SK-N-SH (cell line): Measurements from ENCODE around the gene TMEM167A. TPM values are rescaled to one million over a fixed set of nuclear protein-coding genes. Genes with fewer than 3 reads are reported as not detected.

ENCODE experiments used
- CTCF ChIA-PET: fragments of 300-600, 350-600 bp; formaldehyde crosslinking; extraction: SDS; loops from one replicate; lab custom pipeline; 2021; lab: Yijun Ruan, JAX
- POLR2A ChIA-PET: fragments of 350-600 bp; sonication (Branson Sonifier 250); formaldehyde crosslinking; extraction: SDS; loops from one replicate; lab custom pipeline; 2020; ENCODE audit warnings: antibody characterized with exemption, inconsistent platforms; lab: Yijun Ruan, JAX
- DNase-seq: peaks from one replicate; pipeline ENCODE4 v3.0.0; 2012
- H2AFZ ChIP-seq: fragments of 200-600 bp; sonication (generic); 2 replicates; pipeline ENCODE4 v1.8.1; 2016; ENCODE audit warnings: antibody characterized with exemption, mild to moderate bottlenecking, low read depth
- H3F3A ChIP-seq: fragments of 200-600 bp; sonication (generic); replicated peaks from 2 replicates; pipeline ENCODE3; 2016; ENCODE audit warnings: antibody characterized with exemption, mild to moderate bottlenecking; ENCODE audit not compliant: insufficient read depth
- H3K27ac ChIP-seq, 2 experiments: fragments of 200-500 bp in 1 of 2; fragments of 200-600 bp in 1 of 2; sonication (Bioruptor generic) in 1 of 2; sonication (generic), shearing (Covaris generic) in 1 of 2; 2 replicates each; pipeline versions ENCODE4 v1.5.1 to v1.6.1; 2014 to 2016; ENCODE audit warnings: low read depth in 2 of 2, inconsistent platforms in 1 of 2, low read length in 1 of 2, mild to moderate bottlenecking in 1 of 2, mixed read lengths in 1 of 2
- H3K27me3 ChIP-seq: fragments of 200-600 bp; sonication (generic), shearing (Covaris generic); 2 replicates; pipeline ENCODE4 v1.6.1; 2016; ENCODE audit warnings: mixed run types; ENCODE audit not compliant: insufficient read depth
- H3K36me3 ChIP-seq, 2 experiments: fragments of 200-500 bp in 1 of 2; fragments of 200-600 bp in 1 of 2; sonication (Bioruptor generic) in 1 of 2; sonication (generic) in 1 of 2; replicated peaks in 1 of 2; 2 replicates each; pipeline versions ENCODE3 to v1.5.1; 2014 to 2016; ENCODE audit warnings: low read length in 1 of 2, mild to moderate bottlenecking in 1 of 2; ENCODE audit not compliant: insufficient read depth in 2 of 2, control insufficient read depth in 1 of 2
- H3K4me1 ChIP-seq, 2 experiments: fragments of 200-500 bp in 1 of 2; fragments of 200-600 bp in 1 of 2; sonication (Bioruptor generic) in 1 of 2; sonication (generic), shearing (Covaris generic) in 1 of 2; 2 replicates each; pipeline versions ENCODE4 v1.5.1 to v1.6.1; 2014 to 2016; ENCODE audit warnings: low read depth in 1 of 2, low read length in 1 of 2, mixed run types in 1 of 2; ENCODE audit not compliant: insufficient read depth in 2 of 2, control insufficient read depth in 1 of 2
- H3K4me2 ChIP-seq: fragments of 200-600 bp; sonication (generic), shearing (Covaris generic); 2 replicates; pipeline ENCODE4 v1.6.1; 2017; ENCODE audit warnings: mixed run types
- H3K4me3 ChIP-seq, 2 experiments: fragments of 200-500 bp in 1 of 2; fragments of 200-600 bp in 1 of 2; sonication (Bioruptor generic) in 1 of 2; sonication (generic), shearing (Covaris generic) in 1 of 2; 2 replicates each; pipeline versions ENCODE4 v1.5.1 to v1.8.1; 2014 to 2016; ENCODE audit warnings: low read depth in 2 of 2, inconsistent platforms in 1 of 2, low read length in 1 of 2, mild to moderate bottlenecking in 1 of 2, mixed read lengths in 1 of 2, moderate library complexity in 1 of 2
- H3K79me2 ChIP-seq: fragments of 200-600 bp; sonication (generic); 2 replicates; pipeline ENCODE4 v1.8.1; 2017; ENCODE audit warnings: mild to moderate bottlenecking; ENCODE audit not compliant: insufficient read depth
- H3K9ac ChIP-seq: fragments of 200-600 bp; sonication (generic); 2 replicates; pipeline ENCODE4 v1.6.1; 2017; ENCODE audit warnings: mixed run types
- H3K9me2 ChIP-seq: fragments of 200-600 bp; sonication (generic); 2 replicates; pipeline ENCODE4 v1.6.1; 2017; ENCODE audit warnings: mixed run types
- H3K9me3 ChIP-seq: fragments of 200-600 bp; sonication (generic); 2 replicates; pipeline ENCODE4 v1.6.1; 2017; ENCODE audit warnings: mixed run types, mild to moderate bottlenecking, moderate library complexity
- H4K20me1 ChIP-seq: fragments of 200-600 bp; sonication (generic); 2 replicates; pipeline ENCODE4 v1.6.1; 2017; ENCODE audit warnings: mild to moderate bottlenecking, mixed run types; ENCODE audit not compliant: insufficient read depth
- EP300 ChIP-seq, 2 experiments: IDR thresholded peaks; 2 replicates each; pipeline versions ENCODE4 v1.4.0 to v1.6.1; 2012; ENCODE audit warnings: borderline replicate concordance in 1 of 2, low read depth in 1 of 2, low read length in 1 of 2
- MEF2A ChIP-seq: IDR thresholded peaks from 2 replicates; pipeline ENCODE4 v1.4.0; 2012; ENCODE audit warnings: low read depth, borderline replicate concordance
- MXI1 ChIP-seq: IDR thresholded peaks from 2 replicates; pipeline ENCODE4 v1.6.1; 2012; ENCODE audit warnings: mild to moderate bottlenecking, low read depth, low read length, improper control_type of control experiment
- POLR2AphosphoS5 ChIP-seq: IDR thresholded peaks from 2 replicates; pipeline ENCODE4 v1.6.1; 2012; ENCODE audit warnings: low read depth, low read length
- RAD21 ChIP-seq: IDR thresholded peaks from 2 replicates; pipeline ENCODE4 v1.6.1; 2012; ENCODE audit warnings: mild to moderate bottlenecking, low read length
- WGBS: methylation state at CpG from one replicate; pipeline ENCODE4 v1.1.6; 2017; ENCODE audit warnings: low lambda C conversion rate; 5-methylcytosine and 5-hydroxymethylcytosine counted together
- polyA plus RNA-seq, 3 experiments: library from polyadenylated mRNA; depleted of rRNA; stranded (reverse); fragments of >200 nt; gene quantifications; 2 replicates each; pipeline ENCODE4 v1.2.3, GENCODE V29; 2012
- TF ChIP-seq, protein P1 (sequence below): IDR thresholded peaks from 2 replicates; pipeline ENCODE4; 2012

Gene TMEM167A
- polyA plus RNA-seq, 1 of the 3 experiments (the other 2 are of a cell fraction): 23.7 TPM

GRCh38 chr5:83022334-83022733 lies 54.9 kb downstream of the TMEM167A start:
- POLR2A ChIA-PET: no interaction called here
- Histone ChIP-seq H3K9ac (no peak overlapping the region), H4K20me1 (no peaks in the 10 kb centered on the region), H2AFZ (no peak overlapping the region), H3K27me3 (no peaks in the 10 kb centered on the region), H3K4me2 (no peak overlapping the region), H3K4me1 (peaks cover 0 to 3% of the 10 kb centered on the region in 2 experiments; a peak in 1 of 4 replicates), H3K9me3 (no peaks in the 10 kb centered on the region), H3K36me3 (peaks cover 0 to 3% of the 10 kb centered on the region in 2 experiments), H3K27ac (no peak overlapping the region; a peak in 1 of 4 replicates), H3K79me2 (no peaks in the 10 kb centered on the region), H3K9me2 (no peaks in the 10 kb centered on the region), H3K4me3 (no peak overlapping the region), H3F3A (no peaks in the 10 kb centered on the region)
- no peak for TF ChIP-seq MXI1
- TF ChIP-seq EP300 (IDR thresholded peaks at IDR 0.05; ENCODE audit: borderline replicate concordance in 1 of 2, low read depth in 1 of 2, low read length in 1 of 2): peak in 1 of 2 experiments; percentile 37; a peak in 1 of 4 replicates
- TF ChIP-seq MEF2A: no peak
- DNase-seq: peak; percentile 46
- 70% methylated on average over 4 of the region's 4 CpGs for WGBS
- CTCF ChIA-PET: no interaction called here

GRCh38 chr5:83015676-83016075 lies 61.5 kb downstream of the TMEM167A start:
- ChIA-PET CTCF (interaction anchor here (0.7 kb wide), 1 partner anchor 446 kb away, joined by 3 read pairs; no protein-coding TSS in a partner anchor), POLR2A (no interaction called here)

DNA sequence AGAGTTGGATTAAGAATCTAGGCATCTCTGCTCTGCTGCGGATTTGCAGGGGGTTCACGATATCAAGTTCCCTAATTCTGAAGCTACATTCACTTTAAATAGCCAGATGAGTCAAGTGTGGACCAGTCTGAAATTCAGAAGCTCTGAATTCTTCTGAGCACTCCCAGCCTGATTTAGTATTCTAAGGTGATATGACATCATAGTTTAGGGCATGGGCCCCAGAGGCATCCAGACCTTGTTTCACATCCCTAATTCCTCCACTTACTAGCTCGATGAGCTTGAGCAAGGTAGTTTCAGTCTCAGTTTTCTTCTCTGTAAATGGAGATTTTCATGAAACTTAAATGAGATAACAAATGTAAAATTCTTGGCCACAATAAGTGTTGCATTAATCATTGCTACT lies 65.2 kb downstream of the TMEM167A start:
- Histone ChIP-seq H2AFZ (no peak overlapping the region), H3K4me1 (peaks cover 0 to 5% of the 10 kb centered on the region in 2 experiments; a peak in 1 of 4 replicates), H3K27ac (no peak overlapping the region), H3K9ac (no peak overlapping the region), H3K79me2 (no peaks in the 10 kb centered on the region), H3K9me2 (no peaks in the 10 kb centered on the region), H3F3A (no peaks in the 10 kb centered on the region), H3K4me2 (no peak overlapping the region), H3K27me3 (no peaks in the 10 kb centered on the region), H3K9me3 (no peaks in the 10 kb centered on the region), H3K4me3 (no peak overlapping the region), H3K36me3 (no peaks in the 10 kb centered on the region), H4K20me1 (no peaks in the 10 kb centered on the region)
- no peak for TF ChIP-seq RAD21
- TF ChIP-seq, protein P1, sequence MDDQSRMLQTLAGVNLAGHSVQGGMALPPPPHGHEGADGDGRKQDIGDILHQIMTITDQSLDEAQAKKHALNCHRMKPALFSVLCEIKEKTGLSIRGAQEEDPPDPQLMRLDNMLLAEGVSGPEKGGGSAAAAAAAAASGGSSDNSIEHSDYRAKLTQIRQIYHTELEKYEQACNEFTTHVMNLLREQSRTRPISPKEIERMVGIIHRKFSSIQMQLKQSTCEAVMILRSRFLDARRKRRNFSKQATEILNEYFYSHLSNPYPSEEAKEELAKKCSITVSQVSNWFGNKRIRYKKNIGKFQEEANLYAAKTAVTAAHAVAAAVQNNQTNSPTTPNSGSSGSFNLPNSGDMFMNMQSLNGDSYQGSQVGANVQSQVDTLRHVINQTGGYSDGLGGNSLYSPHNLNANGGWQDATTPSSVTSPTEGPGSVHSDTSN: no peak
- 93% methylated on average over 3 of the region's 3 CpGs for WGBS
- DNase-seq: no peak
- ChIA-PET CTCF (no interaction called here), POLR2A (no interaction called here)

More at GRCh38 chr5:83015676-83016075, 61.5 kb downstream of the TMEM167A start:
- no peak for DNase-seq
- no peaks in the 10 kb centered on the region for H4K20me1 ChIP-seq
- H3K27ac ChIP-seq: no peak overlapping the region
- H3K4me1 ChIP-seq: no peaks in the 10 kb centered on the region; a peak in 1 of 4 replicates
- WGBS: 74% methylated on average over 2 of the region's 2 CpGs
- H3K9me2 ChIP-seq: no peaks in the 10 kb centered on the region
- H3K4me3 ChIP-seq: no peak overlapping the region
- TF ChIP-seq POLR2AphosphoS5 (no peak), EP300 (IDR thresholded peaks at IDR 0.05; ENCODE audit: borderline replicate concordance in 1 of 2, low read depth in 1 of 2, low read length in 1 of 2) (no peak)
- H3K9ac ChIP-seq: no peak overlapping the region
- no peaks in the 10 kb centered on the region for H3K79me2 ChIP-seq
- no peak overlapping the region for H3K4me2 ChIP-seq
- no peaks in the 10 kb centered on the region for H3F3A ChIP-seq
- H3K27me3 ChIP-seq: no peaks in the 10 kb centered on the region
- no peaks in the 10 kb centered on the region for H3K36me3 ChIP-seq
- H2AFZ ChIP-seq: no peak overlapping the region
- no peaks in the 10 kb centered on the region for H3K9me3 ChIP-seq
